A204.1 (cell line): ENCODE data around the gene PLAU.
"Not testable (repeated sequence)": the region's sequence is repeated elsewhere in the genome, so short reads cannot be mapped to it uniquely, and the experiment has no call there.

Source experiments
- FAIRE-seq: peaks from 2 replicates; lab custom pipeline; 2012; peaks lifted over from hg19 to GRCh38; lab: Jason Lieb, UNC

Gene PLAU

DNA sequence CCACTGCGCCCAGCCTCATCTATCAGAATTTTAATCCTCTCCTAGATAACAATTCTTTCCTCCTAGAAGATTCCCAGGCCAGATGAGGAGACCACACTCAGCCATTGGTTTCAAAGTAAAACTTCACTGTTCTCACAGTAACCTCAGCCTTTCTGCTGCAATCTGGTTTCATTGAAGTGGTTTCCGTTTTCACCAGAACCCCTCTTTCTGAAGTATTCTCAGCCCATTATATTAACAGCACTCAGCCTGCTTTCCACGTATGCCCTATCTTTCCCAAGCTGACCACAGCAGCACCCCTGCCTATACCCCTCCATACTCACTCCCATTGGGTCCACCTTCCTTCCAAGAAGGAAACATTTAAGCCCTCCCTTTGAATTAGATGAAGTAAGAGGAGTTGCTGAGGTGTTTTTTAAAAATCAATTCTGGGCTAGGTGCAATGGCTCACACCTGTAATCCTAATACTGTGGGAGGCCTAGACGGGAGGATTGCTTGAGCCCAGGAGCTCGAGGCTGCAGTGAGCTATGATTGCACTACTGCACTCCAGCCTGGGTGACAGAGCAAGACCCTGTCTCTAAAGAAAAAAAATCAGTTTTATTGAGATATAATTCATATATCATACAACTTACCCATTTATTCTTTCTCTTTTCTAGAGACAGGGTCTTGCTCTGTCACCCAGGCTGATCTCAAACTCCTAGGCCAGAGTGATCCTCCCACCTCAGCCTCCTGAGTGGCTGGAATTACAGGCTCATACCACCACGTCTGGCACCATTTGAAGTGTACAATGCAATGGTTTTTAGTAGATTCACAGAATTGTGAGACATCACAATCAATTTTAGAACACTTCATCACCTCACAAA lies 11.3 kb downstream of the PLAU start:
- FAIRE-seq = no peak

DNA sequence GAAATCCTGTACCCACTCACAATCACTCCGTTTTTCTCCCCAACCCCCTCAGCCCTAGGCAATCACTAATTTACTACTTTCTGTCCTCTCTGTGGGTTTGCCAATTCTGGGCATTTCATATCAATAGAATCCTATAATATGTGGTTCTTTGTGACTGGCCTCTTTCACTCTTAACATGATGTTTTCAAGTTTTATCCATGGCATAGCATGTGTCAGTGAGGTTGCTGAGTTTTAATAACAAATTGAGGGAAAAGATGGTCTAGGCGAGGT lies 11.9 kb downstream of the PLAU start:
- no peak for FAIRE-seq

DNA sequence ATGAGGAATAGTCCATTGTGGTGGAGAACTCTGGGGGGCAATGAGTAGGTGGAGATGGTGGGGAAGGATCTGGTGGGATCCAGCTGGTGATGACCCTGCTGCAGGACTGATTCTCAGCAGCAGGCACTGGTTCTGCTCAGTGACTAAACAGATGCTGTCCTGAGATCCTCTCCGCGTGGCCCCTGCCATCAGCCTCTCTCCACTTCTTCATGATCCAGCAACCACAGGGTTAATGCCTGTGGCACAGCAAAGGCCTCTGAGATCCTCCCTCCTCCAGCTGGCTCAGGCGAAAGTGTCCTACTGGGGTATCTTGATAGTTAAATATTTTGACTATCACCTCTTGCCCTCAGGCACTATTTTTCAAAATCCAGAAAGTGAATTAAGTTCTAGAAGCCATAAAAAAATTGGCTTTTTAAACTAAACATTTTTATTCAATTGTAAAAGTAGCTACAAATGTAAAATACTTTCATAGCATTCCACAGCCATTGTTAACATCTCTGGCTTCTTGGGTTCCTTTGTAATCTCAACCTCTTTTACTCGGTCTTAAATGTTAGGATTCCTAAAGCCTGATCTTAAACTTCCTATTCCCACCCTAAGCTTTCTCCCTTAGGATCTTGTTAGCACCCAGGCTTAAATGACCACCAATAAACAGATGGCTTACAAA lies 13.1 kb downstream of the PLAU start:
- FAIRE-seq = no peak

DNA sequence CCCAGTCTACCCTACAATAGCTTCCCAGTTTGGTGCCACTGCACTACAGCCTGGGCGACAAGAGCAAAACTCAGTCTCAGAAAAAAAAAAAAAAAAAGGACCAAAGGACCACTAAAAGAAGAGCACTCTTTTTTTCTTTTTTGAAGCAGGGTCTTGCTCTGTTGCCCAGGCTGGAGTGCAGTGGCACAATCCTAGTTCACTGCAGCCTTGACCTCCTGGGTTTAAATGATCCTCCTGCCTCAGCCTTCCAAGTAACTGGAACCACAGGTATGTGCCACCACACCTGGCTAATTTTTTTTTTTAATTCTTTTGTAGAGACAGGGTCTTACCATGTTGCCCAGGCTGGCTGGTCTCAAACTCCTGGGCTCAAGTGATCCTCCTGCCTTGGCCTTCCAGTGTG lies 14.0 kb downstream of the PLAU start:
- FAIRE-seq = no peak

DNA sequence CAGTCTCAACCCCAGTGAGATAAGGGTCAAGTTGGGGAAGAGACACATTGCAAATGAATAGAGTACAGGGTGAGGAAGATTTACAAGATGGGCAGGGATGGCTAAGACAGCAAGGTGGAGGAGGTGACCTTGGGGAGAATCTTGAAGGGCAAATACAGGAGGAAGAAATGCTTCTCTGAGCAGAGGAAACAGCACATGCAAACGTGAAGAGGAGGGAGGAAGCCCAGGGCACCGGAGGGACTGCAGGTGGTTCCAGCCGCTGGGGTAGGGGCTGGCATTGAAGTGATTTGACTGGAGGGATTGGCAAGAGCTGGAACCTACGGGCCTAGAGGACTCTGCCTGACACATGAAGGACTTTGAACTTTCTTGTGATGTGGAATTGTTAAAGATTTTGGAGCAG lies 14.6 kb downstream of the PLAU start:
- no peak for FAIRE-seq

DNA sequence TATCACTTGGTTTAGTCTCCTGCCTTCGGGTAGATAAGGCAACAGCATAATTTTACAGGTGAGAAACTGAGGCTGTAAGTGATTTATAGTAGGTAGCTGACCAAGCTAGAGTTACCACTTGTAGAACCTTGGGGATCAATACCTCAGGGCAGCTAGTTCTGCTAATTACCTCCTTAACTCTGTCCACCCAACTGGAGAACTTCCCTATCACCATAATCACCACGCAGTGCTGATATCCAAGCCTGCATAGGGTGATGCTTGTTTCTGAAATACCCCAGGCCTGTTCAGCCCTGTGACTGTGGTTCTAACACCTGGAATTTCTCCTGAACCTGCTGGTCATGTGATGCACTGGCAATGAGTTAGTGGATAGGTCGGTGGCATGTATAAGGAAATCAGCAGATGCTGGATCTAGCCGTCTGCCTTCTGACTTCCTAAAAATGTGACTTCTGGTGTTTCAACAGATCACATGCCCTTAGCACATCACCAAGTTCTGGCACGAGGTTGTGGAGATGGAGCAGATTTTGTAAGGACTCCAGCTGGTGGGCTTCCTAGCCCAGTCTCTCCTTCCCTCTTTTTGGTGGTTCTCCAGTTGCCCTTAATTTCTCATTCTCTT lies 15.3 kb downstream of the PLAU start:
- FAIRE-seq = no peak

DNA sequence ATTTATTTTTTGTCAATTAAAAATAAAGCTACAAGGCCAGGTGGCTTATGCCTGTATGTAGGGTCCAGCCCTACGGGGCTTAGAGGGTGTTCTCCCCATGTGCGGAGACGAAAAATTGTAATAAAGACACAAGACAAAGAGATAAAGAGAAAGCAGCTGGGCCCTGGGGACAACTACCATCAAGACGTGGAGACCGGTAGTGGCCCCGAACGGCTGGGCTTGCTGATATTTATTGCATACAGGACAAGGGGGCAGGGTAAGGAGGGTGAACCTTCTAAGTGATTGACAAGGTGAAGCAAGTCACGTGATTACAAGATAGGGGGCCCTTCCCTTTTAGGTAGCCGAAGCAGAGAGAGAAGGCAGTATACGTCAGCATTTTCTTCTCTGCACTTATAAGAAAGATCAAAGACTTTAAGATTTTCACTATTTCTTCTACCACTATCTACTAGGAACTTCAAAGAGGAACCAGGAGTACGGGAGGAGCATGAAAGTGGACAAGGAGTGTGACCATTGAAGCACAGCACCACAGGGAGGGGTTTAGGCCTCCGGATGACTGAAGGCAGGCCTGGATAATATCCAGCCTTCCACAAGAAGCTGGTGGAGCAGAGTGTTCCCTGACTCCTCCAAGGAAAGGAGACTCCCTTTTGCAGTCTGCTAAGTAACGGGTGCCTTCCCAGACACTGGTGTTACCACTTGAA lies 19.8 kb downstream of the PLAU start:
- FAIRE-seq = not testable (repeated sequence)

DNA sequence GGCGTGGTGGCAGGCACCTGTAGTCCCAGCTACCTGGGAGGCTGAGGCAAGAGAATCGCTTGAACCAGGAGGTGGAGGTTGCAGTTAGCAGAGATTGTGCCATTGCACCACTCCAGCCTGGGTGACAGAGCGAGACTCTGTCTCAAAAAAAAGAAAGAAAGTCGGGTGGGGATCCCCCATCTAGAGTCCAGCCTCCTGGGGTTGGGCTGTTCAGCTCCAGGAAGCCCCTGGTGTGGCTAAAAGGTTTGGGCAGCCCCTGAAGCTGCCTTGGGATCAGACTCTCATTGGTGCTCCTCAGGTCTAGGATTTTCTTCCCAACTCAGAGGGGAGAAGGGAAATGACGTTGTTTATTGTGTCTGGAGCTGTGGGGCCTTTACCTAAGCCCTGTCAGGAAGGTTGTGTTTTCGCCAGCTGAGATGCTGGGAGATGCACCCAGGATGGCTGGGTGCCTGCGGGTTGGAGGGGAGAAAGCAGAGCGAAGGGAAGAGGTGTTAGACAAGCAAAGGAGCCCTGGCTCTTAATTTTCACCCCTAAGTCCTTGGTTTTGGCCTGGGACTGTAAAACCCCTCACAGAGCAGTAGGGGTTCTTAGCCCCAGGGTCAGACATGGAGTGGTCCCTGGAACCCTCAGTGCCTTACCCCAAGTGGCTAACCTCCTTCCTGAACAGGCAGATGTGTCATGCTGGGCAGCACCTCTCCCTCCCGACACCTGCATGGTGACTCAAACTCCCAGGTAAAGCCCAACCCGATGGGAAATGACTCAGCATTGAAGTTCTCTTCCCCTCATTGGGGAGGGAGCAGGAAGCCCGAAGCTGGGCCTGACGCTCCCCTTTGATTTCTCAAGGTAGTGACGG lies 21.1 kb downstream of the PLAU start:
- FAIRE-seq = no peak

DNA sequence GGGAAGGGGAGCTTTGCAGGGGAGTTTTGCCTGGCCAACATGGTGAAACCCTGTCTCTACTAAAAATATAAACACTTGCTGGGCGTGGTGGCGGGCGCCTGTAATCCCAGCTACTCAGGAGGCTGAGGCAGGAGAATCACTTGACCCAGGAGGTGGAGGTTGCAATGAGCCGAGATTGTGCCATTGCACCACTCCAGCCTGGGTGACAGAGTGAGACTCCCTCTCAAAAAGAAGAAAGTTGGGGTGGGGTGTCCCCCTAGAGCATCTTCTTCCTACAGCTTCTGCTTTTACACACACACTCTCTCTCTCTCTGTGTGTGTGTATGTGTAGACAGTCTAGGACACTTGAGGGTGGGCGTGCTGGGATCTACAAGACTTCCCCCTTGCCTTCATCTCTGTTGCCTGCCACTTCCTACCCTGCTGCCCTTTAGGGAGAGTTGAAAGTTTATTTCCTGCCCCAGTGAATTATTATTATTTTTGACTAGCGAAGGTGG lies 21.7 kb downstream of the PLAU start:
- FAIRE-seq = no peak

DNA sequence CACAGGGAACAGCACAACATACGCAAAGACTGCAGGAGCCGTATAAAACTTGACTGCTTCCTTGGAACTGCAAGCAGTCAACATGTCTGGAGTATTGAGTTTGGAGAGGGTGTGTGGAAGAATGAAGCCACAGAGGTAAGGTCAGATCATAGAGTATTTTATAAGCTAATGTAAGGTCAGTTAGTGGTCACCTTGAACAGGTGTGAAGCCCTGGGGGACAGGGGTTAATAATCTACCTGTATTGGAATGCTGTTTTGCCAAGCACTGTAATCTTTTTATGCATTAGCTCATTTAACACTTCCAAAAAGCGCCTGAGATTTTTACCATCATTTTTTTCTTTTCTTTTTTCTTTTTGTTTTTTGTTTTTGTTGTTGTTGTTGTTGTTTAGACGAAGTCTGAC lies 23.1 kb downstream of the PLAU start:
- no peak for FAIRE-seq

DNA sequence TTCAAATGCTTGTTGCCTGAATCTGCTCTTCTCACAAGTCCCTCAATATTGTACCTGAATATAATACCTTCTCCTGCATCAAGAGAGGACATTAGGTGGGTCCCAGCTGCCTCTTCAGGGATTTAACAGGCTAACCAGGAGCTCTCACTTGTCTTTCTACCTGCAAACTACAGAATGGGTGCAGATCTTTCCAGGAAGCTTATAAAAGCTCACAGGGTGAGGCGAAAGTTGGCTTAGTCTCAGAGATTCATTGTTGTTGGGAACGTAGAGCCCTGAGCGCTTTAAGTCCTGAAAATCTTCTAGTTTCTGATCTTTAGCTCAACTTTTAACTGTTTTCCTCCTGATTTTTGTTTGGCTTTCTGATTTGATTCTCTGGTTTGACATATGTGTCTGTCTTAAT lies 25.0 kb downstream of the PLAU start:
- FAIRE-seq = no peak

DNA sequence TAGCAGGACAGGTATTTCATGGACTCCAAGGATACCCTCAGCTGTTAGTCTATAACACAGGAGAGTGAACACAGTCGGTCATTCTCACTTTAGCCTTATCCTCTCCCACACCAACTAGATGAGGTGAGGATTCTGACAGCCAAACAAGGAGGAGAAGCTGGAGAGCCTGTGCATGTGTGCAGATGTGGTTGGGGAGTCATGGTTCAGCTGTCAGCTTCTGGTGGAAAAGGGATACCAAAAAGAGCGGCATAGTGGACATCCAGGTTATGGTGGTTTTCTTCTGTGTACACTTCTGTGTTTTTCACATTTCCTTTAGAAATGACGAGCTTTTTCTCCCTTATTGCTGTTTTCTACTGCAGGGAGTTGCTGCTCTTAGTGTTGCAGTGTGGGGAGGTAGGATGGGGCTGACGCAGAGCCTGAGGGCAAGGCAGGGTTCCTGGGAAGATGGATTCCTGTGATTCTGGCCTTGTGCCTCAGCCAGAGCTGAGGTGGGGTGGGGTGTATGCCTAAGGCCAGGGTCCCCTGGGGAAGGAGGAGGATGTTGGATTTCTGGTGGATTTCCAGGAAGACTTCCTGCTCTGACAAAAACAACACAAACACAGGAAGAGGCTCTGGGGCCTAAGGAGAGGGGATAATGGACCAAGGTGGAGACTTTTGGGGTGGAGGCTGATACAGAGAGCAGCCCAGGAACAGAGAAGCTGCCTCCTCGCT lies 26.6 kb downstream of the PLAU start:
- no peak for FAIRE-seq

DNA sequence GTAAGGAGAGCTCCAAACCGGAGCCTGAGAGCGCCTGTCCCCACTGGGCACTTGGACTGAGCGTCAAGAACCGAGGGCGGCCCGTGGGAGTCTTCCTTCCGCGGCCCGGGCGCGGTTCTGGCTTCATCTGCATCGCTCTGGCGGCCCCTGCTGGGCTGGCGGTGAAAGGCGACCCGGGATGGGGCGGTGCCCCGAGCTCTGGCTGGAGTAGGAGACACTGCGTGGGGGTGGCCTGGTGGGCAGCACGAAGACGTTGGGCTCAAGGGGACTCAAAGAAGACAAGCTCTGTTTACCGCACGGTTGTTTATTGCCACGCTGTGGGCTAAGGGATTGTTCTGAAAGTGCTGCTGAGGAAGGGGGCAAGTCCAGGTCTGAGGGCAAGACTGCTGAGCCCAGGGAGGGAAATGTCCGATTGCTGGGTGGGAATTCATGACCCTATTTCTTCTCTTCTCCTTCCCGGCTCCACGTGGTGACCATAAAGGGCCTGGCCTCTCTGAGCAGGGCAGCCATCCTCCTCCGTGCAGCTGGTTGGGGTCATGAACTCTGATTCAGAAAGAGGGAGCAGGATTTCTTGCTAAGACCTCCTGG lies 29.8 kb downstream of the PLAU start:
- no peak for FAIRE-seq

DNA sequence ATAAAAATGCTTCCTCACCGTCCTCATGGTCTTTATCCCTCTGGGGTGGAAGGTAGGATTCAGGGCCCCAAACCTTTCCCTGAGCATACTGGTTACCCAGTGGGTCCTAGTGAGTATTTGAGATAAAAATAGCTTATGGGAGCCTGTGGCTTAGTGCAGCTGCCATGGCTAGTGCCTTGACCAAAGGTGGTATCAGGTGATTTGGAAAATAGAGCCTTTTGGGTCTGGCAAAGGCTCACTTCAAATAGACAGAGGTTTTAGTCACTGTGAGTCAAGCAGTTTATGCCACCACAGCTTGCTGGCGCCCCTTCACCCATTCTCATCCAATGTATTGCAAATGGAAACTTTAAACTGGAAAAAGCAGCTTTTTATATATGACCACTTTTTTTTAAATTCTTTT lies 30.4 kb downstream of the PLAU start:
- FAIRE-seq = no peak

DNA sequence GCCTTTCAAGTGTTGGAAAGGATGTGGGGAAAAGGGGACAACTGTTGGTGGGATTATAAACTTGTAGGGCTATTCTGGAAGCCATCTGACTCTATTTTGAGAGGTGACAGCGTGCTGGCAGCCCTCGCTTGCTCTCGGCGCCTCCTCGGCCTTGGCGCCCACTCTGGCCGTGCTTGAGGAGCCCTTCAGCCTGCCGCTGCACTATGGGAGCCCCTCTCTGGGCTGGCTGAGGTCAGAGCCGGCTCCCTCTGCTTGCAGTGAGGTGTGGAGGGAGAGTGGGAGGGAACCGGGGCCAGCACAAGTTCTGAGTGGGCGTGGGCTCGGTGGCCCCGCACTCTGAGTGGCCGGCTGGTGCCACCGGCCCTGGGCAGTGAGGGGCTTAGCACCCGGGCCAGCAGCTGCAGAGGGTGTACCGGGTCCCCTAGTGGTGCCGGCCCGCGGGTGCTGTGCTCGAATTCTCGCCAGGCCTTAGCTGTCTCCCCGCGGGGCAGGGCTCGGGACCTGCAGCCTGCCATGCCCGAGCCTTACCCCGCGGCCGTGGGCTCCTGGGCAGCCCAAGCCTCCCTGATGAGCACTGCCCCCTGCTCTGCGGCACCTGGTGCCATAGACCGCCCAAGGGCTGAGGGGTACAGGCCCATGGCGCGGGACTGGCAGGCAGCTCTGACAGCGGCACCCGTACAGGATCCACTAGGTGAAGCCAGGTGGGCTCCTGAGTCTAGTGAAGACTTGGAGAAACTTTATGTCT lies 33.6 kb downstream of the PLAU start:
- FAIRE-seq = no peak

DNA sequence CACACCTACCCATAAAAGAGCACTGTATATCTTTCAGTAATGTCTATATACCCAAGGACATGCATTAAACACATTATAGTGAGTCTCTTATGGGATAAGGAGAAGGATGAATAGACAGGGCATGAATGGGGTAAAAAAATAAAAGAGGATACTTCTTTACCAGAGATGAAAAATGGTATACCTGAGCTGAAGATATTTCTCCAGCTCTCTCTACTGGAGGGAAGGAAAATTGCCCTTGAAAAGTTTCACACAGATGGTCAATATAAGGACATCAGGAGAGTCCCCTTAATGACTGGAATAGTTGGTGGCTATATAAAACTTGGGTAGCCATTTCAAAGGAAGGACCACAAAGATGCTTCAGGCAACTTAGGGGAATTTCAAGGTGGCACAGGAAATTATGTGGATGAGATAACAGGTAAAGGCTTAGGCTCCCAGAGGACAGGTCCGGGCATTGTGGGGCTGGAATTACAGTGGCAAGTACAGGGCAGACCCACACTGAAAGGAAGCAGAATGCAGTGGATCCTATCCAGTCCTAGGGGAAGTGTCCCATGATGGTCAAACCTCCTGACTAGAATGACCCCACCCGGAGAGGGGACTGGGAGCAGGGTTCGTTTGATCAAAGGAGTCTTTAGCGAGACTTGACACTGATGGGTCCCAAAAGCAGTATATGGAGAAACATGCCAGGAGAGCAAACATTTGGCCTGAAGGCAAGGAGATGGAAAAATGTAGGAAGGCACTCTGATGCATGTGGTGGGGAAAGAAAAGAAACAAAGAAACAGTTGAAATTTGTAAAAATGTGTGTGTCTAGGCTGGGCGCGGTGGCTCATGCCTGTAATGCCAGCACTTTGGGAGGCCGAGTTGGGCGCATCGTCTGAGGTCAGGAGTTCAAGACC lies 35.6 kb downstream of the PLAU start:
- peak; percentile 81 for FAIRE-seq

DNA sequence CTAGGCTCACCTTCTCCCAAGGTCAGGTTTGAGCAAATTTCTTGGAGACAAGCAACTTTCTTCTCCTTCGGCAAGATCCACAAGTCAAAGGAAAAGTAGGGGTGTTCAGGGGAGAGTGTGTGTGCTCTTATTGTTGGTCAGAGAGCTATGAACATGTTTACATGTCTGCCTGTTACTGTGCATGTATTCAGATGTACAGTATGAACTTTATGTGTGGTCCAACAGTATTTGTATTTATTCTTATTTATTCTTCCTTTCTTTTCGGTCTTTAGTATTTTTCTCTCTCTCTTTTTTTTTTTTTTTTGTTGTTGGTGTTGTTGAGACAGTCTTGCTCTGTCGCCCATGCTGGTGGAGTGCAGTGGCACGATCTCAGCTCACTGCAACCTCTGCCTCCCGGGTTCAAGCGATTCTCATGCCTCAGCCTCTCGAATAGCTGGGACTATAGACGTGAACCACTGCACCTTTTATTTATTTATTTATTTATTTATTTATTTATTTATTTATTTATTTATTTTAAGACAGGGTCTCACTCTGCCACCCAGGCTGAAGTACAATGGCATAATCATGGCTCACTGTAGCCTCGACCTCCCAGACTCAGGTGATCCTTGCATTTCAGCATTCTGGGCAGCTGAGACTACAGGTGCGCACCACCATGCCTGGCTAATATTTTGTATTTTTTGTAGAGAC lies 38.2 kb downstream of the PLAU start:
- no peak for FAIRE-seq

DNA sequence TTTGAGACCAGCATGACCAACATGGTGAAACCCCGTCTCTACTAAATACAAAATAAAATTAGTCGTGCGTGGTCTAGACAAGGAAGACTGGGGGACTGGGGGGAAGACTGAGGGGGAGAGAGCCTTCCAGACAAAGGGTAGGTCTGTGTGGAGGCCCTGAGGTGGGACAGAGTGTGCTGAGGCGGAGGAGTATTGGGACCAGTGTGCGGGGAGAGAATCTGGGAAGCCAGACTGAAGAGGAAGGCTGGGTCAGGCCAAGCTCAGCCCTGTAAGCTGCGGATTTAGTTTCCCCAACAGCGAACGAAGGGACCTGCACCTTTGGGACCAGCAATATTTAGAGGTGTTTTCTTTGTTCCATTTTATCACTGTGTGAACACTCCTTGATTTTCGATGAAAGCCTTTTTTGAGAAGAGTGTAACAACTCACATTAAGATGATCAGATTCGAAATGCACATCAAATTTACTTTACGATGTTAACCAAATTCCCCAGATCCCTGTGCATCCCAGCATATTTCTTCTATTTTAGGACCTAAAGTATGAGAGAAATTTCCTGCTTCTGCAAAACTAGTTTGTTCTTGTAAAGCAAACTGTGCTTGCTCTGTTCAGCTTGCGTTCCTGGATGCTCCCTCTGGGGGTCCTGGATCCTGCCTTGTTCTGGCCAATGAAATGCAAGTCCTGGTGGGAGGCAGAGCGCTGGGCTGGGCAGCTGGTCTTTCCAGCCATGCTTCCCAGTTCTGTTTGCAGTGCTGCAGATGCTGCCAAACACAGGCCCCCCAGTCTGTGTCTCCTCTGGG lies 39.4 kb downstream of the PLAU start:
- FAIRE-seq = no peak
